ENCODE data around the gene LAMA5. TPM values are rescaled to one million over a fixed set of nuclear protein-coding genes. Genes with fewer than 3 reads are reported as not detected.

Gene LAMA5
- total RNA-seq, 4 donors from 2014 or later, result 95.2 to 230 (median 139) TPM

DNA sequence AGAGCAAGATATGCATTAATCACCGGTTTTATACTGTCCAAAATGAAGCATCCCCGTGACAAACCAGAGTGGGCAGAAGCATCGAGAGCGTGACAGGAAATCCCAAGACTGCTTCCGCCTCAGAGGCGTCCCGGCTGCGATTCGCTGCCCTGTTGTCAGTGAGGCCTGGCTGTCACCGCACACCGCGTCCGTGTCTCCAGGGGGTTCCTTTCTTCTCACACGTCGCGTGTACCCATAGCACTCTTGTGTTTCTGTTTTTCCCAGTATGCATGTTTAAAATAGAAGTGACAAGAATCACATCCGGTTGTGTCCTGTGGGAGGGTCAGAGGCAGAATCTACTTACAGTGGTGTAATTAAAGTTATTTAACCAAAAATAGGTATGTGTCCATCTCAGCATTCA, 72.6 kb downstream of the LAMA5 start:
- Histone ChIP-seq H3K9me3 (no peaks in the 10 kb centered on the region), H3K4me1 (no peaks in the 10 kb centered on the region), H3K27me3 (no peaks in the 10 kb centered on the region), H3K36me3 (peaks cover 6 to 90% (median 11%) of the 10 kb centered on the region in 3 donors), H3K27ac (no peak overlapping the region), H3K4me3 (no peak overlapping the region)
- TF ChIP-seq EP300 (IDR thresholded peaks at IDR 0.05), result no peak
- TF ChIP-seq, protein P1, sequence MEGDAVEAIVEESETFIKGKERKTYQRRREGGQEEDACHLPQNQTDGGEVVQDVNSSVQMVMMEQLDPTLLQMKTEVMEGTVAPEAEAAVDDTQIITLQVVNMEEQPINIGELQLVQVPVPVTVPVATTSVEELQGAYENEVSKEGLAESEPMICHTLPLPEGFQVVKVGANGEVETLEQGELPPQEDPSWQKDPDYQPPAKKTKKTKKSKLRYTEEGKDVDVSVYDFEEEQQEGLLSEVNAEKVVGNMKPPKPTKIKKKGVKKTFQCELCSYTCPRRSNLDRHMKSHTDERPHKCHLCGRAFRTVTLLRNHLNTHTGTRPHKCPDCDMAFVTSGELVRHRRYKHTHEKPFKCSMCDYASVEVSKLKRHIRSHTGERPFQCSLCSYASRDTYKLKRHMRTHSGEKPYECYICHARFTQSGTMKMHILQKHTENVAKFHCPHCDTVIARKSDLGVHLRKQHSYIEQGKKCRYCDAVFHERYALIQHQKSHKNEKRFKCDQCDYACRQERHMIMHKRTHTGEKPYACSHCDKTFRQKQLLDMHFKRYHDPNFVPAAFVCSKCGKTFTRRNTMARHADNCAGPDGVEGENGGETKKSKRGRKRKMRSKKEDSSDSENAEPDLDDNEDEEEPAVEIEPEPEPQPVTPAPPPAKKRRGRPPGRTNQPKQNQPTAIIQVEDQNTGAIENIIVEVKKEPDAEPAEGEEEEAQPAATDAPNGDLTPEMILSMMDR (IDR thresholded peaks at IDR 0.05), result no peak
- TF ChIP-seq POLR2A (IDR thresholded peaks at IDR 0.05), result no peak
- WGBS, 2 donors, result 83 to 86% methylated on average over 17 of the region's 17 CpGs
- DNase-seq (ENCODE audit: low spot score in 2 of 2), result no peak

DNA sequence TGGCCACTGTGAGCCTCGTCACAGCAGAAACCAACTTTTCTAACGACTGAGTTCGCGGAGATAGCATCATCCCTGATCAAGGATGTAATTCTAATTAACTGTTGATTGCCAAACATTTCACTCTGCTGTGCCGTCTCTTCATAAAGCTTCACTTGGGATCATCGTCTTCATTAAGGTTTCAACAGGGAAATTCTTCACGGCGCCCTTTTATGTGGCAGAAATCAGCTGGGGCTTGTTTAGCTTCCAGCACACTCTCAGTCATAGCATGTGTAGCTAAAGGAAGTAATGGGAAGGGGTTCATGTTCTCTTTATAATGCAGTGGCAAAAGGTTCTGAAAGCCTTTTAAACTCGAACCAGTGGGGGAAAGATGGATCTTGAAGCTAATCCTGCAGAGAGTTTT, 73.2 kb downstream of the LAMA5 start:
- DNase-seq (ENCODE audit: low spot score in 2 of 2), result no peak
- WGBS, 2 donors, result 66 to 78% methylated on average over 9 of the region's 9 CpGs
- TF ChIP-seq EP300 (IDR thresholded peaks at IDR 0.05), result no peak
- TF ChIP-seq POLR2A (IDR thresholded peaks at IDR 0.05), result no peak
- TF ChIP-seq, protein P1 (IDR thresholded peaks at IDR 0.05), result no peak

DNA sequence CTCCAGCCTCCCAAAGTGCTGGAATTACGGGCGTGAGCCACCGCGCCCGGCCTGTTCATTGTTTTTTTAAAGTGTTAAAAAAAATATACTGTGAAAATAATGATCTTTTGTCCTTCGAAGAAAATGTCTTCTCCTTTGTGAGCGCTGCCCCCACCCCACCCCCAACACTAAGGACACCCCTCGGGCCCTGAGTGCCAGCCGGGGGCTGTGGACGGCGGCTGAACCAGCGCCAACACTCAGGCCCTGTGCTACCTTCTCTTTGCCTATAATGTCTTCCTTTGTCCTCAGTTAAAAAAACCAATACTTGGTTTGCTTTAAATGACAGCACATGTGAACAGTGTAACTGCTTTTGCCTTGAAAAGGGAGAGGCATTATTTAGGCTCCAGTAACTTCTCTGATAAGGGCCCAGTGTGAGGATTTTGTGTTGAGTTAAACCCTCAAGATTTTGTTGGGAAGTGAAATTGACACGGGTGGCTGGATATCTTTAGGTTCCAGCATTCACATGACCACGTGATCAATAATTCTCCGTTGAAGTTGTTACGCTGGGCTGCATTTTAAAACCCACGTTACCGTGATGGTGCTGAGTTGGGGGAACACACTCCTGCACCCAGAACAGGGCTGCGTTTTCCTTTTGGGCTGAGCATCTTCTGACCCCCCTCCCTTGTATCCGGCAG, 73.9 kb downstream of the LAMA5 start:
- no peaks in the 10 kb centered on the region for H3K4me1 ChIP-seq
- H3K4me3 ChIP-seq, result no peak overlapping the region
- no peaks in the 10 kb centered on the region for H3K9me3 ChIP-seq
- no peaks in the 10 kb centered on the region for H3K27me3 ChIP-seq
- DNase-seq (ENCODE audit: low spot score in 2 of 2), result no peak
- WGBS, 2 donors, result 62 to 75% methylated on average over 20 of the region's 20 CpGs
- TF ChIP-seq, protein P1 (IDR thresholded peaks at IDR 0.05), result no peak
- TF ChIP-seq EP300 (IDR thresholded peaks at IDR 0.05), result no peak
- no peak for TF ChIP-seq POLR2A (IDR thresholded peaks at IDR 0.05)
- H3K27ac ChIP-seq, result no peak overlapping the region
- peaks cover 6 to 95% (median 11%) of the 10 kb centered on the region in 3 donors for H3K36me3 ChIP-seq

More for the DNA sequence above, 73.2 kb downstream of the LAMA5 start:
- Histone ChIP-seq H3K4me3 (no peak overlapping the region), H3K27ac (no peak overlapping the region), H3K36me3 (peaks cover 6 to 95% (median 11%) of the 10 kb centered on the region in 3 donors), H3K4me1 (no peaks in the 10 kb centered on the region), H3K27me3 (no peaks in the 10 kb centered on the region), H3K9me3 (no peaks in the 10 kb centered on the region)

DNA sequence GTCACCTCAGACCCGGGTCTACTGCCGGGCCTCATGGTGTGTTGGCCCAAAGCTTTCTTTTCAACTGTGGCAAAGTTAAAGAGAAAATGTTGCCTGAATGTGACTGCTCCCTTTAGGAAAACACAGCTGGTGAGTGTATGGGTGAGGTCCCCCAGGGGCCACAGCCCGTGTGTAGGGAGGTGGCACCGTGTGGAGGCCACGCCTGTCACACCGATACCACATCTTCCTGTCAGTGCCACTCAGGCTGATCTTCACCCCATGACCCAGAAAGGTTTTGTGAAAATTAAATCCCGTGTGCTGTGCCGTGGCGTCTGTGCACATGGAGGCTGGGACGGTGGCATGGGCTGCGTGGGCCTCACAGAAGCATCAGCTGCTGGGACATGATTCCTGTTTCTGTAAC, 75.0 kb downstream of the LAMA5 start:
- Histone ChIP-seq H3K36me3 (peaks cover 6 to 95% (median 11%) of the 10 kb centered on the region in 3 donors), H3K4me3 (no peak overlapping the region), H3K4me1 (no peaks in the 10 kb centered on the region), H3K27ac (no peak overlapping the region), H3K27me3 (no peaks in the 10 kb centered on the region), H3K9me3 (no peaks in the 10 kb centered on the region)
- TF ChIP-seq POLR2A (IDR thresholded peaks at IDR 0.05), result no peak
- no peak for TF ChIP-seq EP300 (IDR thresholded peaks at IDR 0.05)
- TF ChIP-seq, protein P1 (IDR thresholded peaks at IDR 0.05), result no peak
- DNase-seq (ENCODE audit: low spot score in 2 of 2), result no peak
- WGBS, 2 donors, result 82 to 88% methylated on average over 10 to 11 of the region's 11 CpGs

DNA sequence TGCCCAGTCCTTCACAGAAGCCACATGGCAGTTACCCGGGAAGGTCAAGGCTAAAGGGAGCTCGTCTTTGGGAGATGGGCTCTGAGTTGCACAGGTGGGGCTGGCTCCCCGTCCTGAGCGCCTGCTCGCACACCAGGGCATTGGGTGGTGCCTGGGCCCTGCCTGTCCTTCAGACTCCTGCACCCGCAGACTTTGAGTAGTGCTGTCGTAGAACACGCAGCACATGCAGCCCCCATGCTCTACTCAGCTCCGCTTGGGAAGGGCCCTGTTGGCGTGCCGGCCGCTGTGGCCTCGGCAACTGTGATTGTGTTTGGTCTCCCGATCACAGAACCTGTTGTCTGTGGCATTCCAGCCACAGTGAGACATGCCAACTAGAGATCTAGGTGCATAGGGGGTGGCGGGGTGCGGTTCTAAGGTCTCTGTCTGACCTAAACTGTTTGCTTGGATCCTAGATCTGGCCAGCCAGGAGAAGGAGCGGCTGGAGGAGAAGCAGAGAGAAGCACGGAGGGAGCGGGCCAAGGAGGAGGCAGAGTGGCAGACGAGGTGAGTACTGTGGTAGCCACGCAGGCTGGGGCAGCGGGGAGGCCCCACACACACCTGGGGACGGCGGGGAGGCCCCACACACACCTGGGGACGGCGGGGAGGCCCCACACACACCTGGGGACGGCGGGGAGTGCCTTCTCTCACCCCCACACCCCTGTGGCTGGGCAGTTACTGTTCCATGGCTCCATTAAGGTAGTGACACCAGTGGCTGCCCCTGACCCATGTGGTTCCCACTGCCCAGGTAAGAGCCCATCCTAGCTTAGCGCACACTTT, 75.7 kb downstream of the LAMA5 start:
- Histone ChIP-seq H3K27ac (no peak overlapping the region), H3K4me3 (no peak overlapping the region), H3K4me1 (no peaks in the 10 kb centered on the region), H3K9me3 (no peaks in the 10 kb centered on the region), H3K27me3 (no peaks in the 10 kb centered on the region), H3K36me3 (peaks cover 6 to 95% (median 11%) of the 10 kb centered on the region in 3 donors)
- no peak for DNase-seq (ENCODE audit: low spot score in 2 of 2)
- WGBS, 2 donors, result 95% methylated on average over 25 to 29 of the region's 29 CpGs
- TF ChIP-seq, protein P1 (IDR thresholded peaks at IDR 0.05), result no peak
- TF ChIP-seq POLR2A (IDR thresholded peaks at IDR 0.05), result no peak
- TF ChIP-seq EP300 (IDR thresholded peaks at IDR 0.05), result no peak
